ENCODE results near the gene TMEM184C. TPM values are rescaled to one million over a fixed set of nuclear protein-coding genes. Genes with fewer than 3 reads are reported as not detected.

The TMEM184C gene
- total RNA-seq, 1 experiment from 2014 or later, result 18.3 TPM

DNA sequence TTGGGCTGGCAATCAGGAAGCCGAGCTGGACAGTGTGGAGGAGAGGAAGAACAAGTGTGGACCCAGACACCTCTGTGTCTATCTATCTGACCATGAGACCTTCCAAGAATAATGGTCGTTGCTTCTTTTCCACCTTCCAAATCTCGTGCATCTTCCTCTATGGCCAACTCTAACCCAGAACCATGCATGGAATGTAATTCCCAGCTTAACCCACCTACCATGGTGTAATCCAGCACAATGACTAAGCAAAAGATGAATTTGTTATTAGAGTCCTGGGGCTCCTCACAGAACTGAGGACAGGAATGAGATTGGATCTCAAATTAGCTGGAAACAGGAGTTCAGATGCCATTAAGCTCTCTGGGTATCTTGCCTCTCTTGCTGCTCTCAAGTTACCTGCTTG lies 17.4 kb upstream of the TMEM184C start:
- no peak for DNase-seq (ENCODE audit: low read depth)

DNA sequence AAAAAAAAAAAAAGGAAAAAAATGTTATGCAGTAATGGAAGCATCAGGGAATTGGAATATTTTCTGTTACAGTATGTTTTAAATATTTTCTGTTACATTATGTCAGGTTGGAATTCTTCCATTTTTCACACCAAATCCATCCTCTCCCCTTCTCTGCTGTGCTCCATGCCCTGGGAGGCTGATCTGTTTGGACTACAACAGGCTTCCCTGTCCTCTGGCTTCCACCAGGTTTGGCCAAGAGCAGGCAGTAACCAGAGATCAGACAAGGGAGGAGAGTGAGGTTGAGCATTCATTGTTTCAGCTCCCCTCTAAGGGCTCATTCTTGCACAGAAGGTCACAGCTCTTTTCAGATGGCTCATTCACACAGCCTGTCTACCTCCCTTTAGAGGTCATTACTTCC lies 11.7 kb upstream of the TMEM184C start:
- no peak for DNase-seq (ENCODE audit: low read depth)

DNA sequence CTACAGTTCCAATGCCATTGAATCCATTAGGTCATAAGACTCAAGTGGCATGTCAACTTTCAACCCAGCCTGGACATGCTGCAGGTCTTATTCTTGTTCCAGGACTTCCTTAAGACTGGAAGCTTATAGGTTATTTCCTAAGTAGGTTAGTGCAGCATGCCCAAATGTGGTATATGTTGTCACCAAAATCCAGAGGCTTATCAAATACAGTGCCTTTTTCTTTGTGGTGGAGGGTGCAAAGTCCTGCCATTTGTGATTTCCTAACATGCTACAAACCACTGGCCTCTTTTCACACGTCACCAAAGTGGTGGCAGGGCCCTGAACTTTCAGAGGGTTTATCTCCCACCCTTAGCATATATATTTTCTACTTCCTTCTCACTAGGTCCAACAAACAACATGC lies 9.7 kb upstream of the TMEM184C start:
- no peak for DNase-seq (ENCODE audit: low read depth)

DNA sequence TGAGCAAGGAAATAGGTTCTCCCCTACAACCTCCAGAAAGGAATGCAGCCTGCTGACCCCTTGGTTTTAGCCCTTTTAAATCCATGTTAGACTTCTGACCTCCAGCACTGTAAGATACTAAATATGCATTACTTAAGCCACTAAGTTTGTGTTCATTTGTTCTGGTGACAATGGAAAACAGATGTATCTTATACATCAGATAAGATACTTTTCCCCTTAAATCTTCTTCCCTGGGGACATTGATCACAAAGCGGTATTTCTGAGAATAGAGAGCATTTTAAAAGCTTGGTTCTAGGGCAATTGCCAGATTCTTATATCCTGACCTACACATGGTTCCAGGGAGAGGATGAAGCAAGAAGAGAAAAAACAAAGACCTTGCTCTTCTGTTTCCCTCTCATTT lies 6.5 kb upstream of the TMEM184C start:
- no peak for DNase-seq (ENCODE audit: low read depth)

DNA sequence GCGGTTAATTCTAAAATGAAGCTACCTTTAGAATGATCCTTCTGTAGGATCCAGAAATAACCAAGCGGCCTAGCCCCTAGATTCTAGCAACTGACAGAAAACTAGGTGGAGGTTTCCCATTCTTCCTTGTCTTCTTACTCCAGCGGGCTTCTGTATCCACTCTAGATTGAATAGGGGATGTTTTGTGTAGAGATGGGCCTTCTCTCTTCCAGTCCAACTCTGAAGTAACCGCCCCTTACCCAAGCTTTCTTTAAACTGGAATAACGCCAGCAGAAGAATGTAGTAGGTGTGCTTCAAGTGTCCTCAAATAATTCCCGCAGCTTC lies 386 bp upstream of the TMEM184C start:
- DNase-seq (ENCODE audit: low read depth), result no peak

DNA sequence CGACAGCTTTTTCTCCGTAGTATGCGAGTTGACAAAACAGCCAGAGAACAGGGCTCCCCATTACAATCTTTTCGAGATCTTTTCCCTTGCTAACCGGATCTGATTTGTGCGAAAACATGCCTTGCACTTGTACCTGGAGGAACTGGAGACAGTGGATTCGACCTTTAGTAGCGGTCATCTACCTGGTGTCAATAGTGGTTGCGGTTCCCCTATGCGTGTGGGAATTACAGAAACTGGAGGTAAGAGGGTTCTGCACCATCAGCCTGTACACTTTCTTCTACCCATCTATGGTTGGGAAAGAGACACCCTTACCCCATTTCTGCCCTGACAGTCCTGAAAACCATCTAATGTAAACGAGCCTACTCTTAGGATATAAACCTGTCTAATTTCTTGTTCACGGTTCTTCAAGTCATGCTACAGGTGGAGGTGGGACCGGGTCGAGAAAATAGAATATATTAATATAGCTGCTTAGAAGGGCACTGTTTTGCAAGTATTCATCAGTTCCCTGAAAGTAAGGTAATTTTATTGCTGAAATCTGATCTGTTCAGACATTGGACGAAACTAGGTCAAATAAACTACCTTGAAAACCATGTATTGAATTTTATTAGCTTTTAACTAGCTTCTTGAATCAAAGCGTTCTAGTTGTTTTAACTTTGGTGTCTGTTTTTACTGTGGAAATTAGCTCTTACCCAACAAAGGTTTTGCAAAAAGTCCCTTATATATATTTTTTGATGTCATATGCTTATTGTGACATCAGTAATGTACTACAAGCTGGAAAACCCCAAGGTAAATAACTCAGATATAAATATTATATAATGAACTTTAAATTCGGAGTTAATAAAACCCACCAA lies 869 bp downstream of the TMEM184C start:
- no peak for DNase-seq (ENCODE audit: low read depth)

DNA sequence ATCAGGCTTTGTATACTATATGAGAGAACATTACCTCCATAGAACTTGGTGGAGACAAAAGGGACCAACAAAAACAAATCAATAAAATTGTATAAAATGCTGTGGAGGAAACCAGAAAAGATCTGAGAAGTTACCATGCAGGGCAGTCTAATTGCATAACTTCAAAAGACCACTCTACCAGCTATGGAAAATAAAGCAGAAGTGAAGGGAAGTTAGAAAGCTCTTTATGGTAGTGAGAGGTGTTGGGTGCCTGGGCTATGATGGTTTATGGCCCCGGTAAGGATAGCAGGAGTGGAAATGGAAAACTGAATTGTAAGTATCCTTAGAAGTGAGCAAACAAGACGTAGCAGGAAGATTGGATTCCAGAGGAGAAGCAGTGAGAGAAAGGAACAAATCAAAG lies 3.1 kb downstream of the TMEM184C start:
- no peak for DNase-seq (ENCODE audit: low read depth)

DNA sequence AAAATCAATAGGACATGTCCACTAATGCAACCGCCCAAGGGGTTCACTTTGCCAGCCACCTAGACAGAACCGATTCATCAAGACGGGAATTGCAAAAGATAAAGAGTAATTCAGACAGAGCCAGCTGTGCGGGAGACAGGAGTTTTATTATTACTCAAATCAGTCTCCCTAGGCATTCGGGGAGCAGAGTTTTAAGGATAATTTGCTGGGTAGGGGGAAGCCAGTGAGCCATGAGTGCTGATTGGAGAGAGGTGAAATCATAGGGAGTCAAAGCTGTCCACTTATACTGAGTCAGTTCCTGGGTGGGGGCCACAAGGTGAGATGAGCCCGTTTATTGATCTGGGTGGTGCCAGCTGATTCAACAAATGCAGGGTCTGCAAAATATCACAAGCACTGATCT lies 8.5 kb downstream of the TMEM184C start:
- no peak for DNase-seq (ENCODE audit: low read depth)

DNA sequence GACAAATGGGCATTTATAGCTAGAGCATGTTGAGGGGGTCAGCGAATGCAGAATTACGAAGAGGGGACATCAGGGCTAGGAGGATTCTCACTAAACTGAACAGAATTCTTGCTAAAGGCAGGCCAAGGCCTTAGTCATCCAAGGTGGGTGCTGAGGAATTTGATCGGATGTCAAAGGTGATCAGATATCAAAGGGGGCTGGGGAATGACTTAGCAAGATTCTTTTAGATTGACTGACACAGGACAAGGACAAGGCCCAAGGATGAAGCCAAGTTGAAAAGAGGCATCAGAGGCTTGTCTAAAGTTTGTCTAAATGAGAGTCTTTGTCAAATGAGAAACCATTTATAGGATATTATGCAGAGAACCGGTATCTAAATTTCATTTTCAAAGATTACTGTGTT lies 9.7 kb downstream of the TMEM184C start:
- no peak for DNase-seq (ENCODE audit: low read depth)

DNA sequence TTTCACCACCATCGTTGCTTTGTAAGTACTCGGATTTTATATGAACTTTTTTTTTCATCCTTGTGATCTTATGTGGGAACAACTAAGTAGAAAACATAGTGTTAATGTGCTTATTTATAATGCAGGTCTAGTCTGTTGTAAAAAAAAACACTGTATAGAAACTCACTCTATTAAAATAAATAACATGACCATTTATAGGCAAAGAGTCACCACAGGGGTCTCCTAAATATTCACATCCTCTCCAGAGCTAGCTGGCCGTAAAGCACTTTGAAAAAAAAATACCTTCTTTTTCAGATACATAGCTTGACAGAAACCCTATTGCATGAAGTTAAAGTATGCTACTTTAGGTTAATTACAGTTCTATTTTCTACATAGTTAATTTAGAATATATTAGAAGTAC lies 11.2 kb downstream of the TMEM184C start:
- no peak for DNase-seq (ENCODE audit: low read depth)

DNA sequence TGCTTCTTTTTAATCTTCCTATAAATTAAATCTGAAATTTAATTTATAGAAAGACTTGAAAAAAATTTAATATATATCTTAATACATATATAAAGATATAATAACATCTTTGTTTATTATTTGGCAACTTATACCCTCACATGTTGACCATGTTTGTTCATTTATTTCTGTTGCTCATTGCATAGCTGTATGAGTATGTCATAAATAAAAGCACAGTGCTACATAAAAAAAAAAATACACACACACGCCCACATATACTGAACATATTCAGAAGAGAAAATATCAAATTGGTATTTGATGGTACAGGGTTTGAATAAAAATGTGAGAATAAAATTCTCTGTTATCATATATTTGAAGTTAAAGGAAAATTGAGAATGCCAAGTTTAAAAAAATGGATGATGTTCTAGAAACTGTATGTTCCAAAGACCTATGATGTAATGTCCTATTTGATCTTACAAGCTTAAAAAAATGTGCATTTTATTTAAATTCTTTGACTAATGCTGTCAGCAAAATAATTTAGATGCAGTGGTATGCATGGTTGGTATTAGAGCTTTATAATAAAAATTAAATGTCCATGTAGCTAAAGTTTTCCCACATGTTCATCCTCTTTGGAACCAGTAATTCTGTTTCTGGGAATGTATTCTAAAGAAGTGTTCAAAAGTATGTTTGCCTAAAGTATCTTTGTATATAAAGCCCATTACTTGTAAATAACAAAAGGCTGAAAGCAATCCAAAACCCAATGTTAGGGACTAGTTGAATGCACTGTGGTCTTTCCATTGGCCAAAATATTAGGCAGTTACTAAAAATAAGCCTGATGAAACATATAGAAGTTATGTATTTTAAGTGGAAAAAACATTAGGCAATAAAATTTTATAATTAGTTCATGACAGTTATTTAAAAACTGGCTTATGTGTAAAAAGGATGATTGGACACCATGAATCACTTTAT lies 12.9 kb downstream of the TMEM184C start:
- no peak for DNase-seq (ENCODE audit: low read depth)

DNA sequence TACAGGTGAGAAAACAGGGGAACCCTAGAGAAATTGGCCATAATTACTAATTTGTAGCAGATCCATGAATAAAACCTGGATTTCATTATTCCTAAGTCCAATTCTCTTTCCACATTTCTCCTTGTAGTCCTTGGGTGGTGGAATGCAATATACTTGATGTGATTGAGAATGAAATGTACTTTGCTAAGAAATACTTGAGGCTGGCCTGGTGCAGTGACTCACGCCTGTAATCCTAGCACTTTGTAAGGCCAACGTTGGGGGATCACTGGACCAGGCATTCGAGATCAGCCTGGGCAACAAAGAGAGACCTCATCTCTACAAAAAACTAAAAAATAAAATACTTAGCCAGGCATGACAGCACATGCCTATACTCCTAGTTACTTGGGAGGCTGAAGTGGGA lies 15.9 kb downstream of the TMEM184C start:
- DNase-seq (ENCODE audit: low read depth), result no peak

DNA sequence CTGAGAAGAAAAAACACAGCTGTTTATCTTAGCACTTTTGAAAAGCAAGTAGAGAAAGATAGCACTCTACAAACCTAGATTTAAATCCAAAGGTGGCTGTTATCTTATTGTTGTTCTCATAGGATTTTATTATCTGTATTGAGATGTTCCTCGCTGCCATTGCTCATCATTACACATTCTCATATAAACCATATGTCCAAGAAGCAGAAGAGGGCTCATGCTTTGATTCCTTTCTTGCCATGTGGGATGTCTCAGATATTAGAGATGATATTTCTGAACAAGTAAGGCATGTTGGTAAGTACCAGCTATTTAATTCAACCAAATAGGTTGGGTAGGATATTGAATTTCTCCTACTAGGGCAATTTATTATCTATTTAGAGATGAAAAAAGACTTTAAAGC lies 16.4 kb downstream of the TMEM184C start:
- DNase-seq (ENCODE audit: low read depth), result no peak

DNA sequence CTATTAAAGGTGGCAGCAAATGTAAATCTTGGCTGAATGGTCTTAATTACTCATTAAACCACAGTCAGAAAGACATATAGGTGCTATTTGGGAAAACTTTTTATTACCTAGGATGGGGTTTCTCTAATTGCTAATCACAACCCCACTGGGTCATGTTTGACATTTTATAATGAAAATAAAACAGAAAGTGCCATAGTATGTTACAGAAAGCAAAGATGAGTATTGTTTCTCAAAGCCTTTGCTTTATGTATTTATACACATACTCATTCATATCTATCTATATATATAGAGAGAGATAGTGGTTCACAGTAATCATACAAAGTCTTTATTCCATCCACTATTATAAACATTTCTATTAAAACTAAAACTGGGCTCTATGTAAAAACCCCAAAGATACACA lies 18.2 kb downstream of the TMEM184C start:
- DNase-seq (ENCODE audit: low read depth), result no peak

DNA sequence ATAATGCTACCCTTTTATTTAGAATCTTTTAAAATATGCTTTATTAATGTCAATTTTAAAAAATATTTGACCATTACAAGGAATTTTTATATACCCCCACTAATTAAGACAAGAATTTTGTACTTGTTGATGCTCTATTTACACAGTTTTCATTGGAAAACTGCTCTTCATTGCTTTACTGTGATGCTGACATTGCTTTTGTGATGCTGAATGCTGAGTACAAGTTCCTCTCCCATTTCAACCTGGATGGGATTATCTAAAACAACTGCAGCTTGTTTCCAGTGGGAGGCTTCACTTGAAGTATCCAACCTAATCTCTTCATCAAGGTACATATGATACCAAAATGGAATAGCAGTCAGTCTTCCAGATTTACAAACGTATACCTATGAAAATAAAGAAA lies 21.2 kb downstream of the TMEM184C start:
- no peak for DNase-seq (ENCODE audit: low read depth)

DNA sequence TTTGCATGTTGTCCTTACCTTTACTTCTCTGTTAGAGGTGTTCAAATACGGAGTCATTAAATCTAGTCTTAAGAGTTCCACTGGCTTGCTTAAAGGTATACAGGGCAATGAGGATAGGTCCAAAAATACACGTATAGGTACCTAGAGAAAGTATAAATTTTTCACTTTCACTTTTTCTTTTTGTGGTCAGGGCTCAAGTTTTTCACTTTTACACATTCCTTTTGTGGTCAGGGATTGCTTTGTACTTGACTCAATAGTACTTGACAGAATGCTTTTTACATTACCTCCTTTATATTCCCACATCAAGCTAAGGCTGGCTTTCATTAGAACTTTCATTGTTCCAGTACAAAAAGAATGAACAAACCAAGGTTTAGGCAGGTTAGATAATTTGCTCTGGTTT lies 21.7 kb downstream of the TMEM184C start:
- DNase-seq (ENCODE audit: low read depth), result no peak

DNA sequence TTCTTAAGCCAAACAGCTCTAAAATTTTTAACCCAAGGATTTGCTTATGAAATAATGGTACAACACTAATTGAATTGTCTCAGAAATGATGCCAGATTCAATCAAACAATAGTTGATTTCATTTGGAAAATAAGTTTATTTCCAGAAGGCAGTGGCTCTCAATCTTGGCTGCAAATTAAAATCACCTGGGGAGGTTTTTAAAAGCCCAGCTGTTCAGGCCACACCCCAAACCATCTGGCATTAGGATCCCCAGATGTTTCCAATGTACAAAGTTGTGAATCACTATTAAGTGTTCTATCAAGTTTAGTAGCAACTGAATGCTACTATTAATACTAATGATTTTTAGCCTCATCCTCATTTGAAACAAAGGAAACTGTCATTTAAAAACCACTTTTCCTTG lies 22.2 kb downstream of the TMEM184C start:
- no peak for DNase-seq (ENCODE audit: low read depth)

DNA sequence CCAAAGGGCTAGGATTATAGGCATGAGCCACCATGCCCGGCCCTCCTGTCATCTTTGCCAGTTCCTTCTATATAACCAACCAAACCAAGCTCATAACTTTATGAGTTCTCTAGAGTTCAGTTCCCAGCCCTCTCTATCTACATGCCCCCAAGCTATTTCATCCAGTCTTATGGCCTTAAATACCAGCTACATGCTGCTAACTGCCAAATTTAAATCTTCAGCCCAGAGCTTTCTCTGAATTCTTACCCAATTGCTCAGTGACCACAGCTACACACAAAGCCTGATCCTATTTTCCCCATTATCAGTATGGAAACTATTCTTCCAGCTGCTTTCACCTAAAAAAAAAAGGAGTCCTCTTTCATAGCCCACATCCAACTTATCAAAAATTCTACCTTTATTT lies 23.1 kb downstream of the TMEM184C start:
- no peak for DNase-seq (ENCODE audit: low read depth)

DNA sequence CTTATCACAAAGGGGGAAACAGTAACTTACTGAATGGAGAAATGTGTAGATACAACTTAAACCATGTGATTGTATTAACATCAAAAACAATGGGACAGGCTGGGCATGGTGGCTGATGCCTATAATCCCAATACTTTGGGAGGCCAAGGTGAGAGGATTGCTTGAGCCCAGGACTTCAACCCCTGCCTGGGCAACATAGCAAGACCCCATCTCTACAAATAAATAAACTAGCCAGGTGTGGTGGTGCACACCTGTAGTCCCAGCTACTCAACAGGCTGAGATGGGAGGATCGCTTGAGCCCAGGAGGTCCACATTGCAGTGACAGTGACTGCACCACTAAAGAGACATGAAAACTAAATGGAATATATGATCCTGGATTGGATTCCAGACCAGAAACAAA lies 26.4 kb downstream of the TMEM184C start:
- no peak for DNase-seq (ENCODE audit: low read depth)

DNA sequence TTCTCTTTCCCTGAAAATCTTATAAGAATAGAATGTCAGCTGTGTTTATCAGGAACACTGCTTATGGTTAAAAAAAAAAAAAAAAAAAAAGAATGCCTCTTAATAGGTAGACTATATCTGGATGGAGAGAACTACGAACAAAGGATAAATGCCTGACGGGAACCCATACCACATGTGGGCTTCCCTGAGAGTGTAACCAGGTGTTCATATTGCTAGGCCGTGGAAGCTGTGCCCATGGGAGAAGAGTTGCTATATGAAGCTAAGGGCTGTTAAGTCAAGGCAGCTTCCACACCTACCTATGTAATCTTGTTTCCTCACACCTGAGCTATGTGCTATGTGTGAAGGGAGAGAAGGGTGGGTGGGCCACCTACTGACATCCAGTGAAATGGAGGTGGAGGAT lies 27.3 kb downstream of the TMEM184C start:
- no peak for DNase-seq (ENCODE audit: low read depth)

DNA sequence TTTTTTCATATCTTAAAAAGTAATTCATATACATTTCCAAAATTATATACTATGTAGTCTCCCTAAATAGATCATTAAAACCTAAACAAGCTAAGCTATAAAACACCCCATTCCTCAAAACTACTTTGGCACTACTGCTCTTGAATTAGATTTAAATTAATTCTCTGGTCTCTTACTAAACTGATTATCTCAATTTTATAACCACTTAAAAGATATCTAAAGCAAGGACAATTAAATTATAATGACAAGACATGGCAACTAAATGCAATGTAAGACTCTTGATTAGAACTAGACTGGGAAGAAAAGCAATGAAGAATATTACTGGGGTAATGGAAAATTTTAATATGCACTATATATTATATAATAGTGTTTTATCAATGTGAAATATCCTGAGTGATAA lies 27.9 kb downstream of the TMEM184C start:
- no peak for DNase-seq (ENCODE audit: low read depth)

DNA sequence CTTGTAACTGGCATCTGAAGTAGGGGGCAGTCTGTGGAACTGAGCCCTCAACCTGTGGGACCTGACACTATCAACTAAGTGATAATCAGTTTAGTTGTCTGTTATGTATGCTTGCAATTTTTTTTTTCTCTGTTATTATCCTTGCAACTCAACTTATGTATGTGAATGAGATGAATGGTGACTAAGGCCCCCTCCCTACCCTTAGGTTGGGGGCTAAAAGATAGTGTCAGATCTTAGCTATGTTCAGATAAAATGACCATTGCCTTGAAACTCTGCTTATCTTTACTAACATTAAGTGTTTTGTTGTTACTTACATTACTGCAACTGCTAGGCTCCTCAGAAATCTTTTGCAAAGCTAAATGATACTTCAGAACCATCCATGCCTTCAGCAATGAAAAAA lies 31.5 kb downstream of the TMEM184C start:
- no peak for DNase-seq (ENCODE audit: low read depth)

DNA sequence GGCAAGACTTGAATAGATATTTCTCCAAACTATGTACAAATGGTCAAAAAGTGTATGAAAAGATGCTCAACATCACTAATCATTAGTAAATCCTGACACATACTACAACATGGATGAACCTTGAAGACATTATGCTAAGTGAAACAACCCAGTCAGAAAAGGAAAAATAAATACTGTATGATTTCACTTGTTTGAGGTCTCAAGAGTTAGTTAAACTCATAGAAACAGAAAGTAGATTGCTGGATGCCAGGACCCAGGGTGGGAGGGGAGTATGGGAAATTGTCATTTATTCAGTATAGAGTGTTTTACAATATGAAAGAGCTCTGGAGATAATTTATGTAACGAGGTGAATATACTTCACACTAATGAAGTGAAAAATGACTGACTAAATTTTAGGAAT lies 34.4 kb downstream of the TMEM184C start:
- no peak for DNase-seq (ENCODE audit: low read depth)

Measured in Daoy (cell line).